ENCODE data around the gene NDST3.
"Not testable (repeated sequence)": the region's sequence is repeated elsewhere in the genome, so short reads cannot be mapped to it uniquely, and the experiment has no call there.

Gene NDST3

GRCh38 chr4:118282692-118283091, 248.4 kb downstream of the NDST3 start:
- Mint-ChIP-seq H3K4me1 (peaks cover 30% of the 10 kb centered on the region), H3K4me3 (no peak overlapping the region), H3K9me3 (no peaks in the 10 kb centered on the region), H3K27ac (ENCODE audit: low read depth) (no peak overlapping the region), H3K27me3 (no peaks in the 10 kb centered on the region), H3K36me3 (ENCODE audit: insufficient read depth) (peaks cover 35% of the 10 kb centered on the region)
- DNase-seq (ENCODE audit: low spot score in 2 of 2) (no peak), ATAC-seq (replicated peaks; ENCODE audit: extremely low read depth, poor library complexity, severe bottlenecking) (no peak)

DNA sequence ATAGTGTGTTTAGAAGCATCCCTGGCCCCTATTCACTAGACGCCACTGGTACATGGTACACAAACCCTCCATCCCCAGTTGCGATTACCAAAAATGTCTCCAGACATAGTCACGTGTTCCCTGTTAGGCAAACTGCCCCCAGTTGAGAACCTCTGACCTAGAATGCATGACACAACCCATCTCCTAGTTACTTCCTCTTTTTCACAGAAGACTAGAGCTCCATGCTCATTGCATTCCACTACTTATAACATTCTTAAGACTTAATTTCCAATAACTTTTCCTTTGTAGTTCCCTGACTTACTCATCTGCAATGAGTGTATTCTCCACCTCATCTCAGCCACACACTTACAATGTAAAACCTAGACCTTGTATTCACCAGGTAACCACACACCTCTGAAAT, 249.9 kb downstream of the NDST3 start:
- Mint-ChIP-seq H3K27me3 (no peaks in the 10 kb centered on the region), H3K9me3 (no peaks in the 10 kb centered on the region), H3K4me3 (no peak overlapping the region), H3K4me1 (peaks cover 16% of the 10 kb centered on the region), H3K36me3 (ENCODE audit: insufficient read depth) (peaks cover 24% of the 10 kb centered on the region), H3K27ac (ENCODE audit: low read depth) (no peak overlapping the region)
- DNase-seq (ENCODE audit: low spot score in 2 of 2) (no peak), ATAC-seq (replicated peaks; ENCODE audit: extremely low read depth, poor library complexity, severe bottlenecking) (no peak)

GRCh38 chr4:118285931-118286330, 251.6 kb downstream of the NDST3 start:
- peaks cover 3% of the 10 kb centered on the region for H3K4me1 Mint-ChIP-seq
- no peaks in the 10 kb centered on the region for H3K27me3 Mint-ChIP-seq
- no peak overlapping the region for H3K4me3 Mint-ChIP-seq
- no peaks in the 10 kb centered on the region for H3K9me3 Mint-ChIP-seq
- H3K36me3 Mint-ChIP-seq (ENCODE audit: insufficient read depth), result peaks cover 15% of the 10 kb centered on the region
- H3K27ac Mint-ChIP-seq (ENCODE audit: low read depth), result no peak overlapping the region
- no peak for DNase-seq (ENCODE audit: low spot score in 2 of 2)
- ATAC-seq (replicated peaks; ENCODE audit: extremely low read depth, poor library complexity, severe bottlenecking), result no peak

DNA sequence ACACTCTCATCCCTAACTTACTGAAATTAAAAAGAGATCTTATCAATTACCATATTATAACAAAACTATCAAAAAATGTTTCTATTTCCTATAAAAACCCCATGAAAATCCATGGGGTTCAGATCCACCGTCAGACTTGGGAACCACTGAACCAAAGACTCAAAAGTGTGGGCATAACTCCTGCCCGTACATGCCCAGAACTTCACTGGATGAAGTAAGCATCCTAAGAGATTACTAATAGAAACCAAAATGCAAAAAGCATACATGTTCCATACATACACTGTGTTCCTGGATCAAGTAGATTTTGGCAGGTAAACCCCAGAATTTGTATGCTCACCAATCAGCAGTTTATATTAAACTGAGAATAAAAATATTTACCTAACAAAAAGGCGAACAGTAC, 252.4 kb downstream of the NDST3 start:
- ATAC-seq (replicated peaks; ENCODE audit: extremely low read depth, poor library complexity, severe bottlenecking), result no peak
- Mint-ChIP-seq H3K27me3 (no peaks in the 10 kb centered on the region), H3K4me3 (no peak overlapping the region), H3K9me3 (no peaks in the 10 kb centered on the region), H3K36me3 (ENCODE audit: insufficient read depth) (peaks cover 8% of the 10 kb centered on the region), H3K4me1 (no peaks in the 10 kb centered on the region), H3K27ac (ENCODE audit: low read depth) (no peak overlapping the region)
- no peak for DNase-seq (ENCODE audit: low spot score in 2 of 2)

- DNase-seq (ENCODE audit: low spot score in 2 of 2) (no peak), ATAC-seq (replicated peaks; ENCODE audit: extremely low read depth, poor library complexity, severe bottlenecking) (no peak)
- Mint-ChIP-seq H3K27me3 (no peaks in the 10 kb centered on the region), H3K27ac (ENCODE audit: low read depth) (no peak overlapping the region), H3K4me1 (no peaks in the 10 kb centered on the region), H3K4me3 (no peak overlapping the region), H3K9me3 (no peaks in the 10 kb centered on the region), H3K36me3 (ENCODE audit: insufficient read depth) (peaks cover 3% of the 10 kb centered on the region)
Measured at GRCh38 chr4:118287711-118288451, 253.6 kb downstream of the NDST3 start.

DNA sequence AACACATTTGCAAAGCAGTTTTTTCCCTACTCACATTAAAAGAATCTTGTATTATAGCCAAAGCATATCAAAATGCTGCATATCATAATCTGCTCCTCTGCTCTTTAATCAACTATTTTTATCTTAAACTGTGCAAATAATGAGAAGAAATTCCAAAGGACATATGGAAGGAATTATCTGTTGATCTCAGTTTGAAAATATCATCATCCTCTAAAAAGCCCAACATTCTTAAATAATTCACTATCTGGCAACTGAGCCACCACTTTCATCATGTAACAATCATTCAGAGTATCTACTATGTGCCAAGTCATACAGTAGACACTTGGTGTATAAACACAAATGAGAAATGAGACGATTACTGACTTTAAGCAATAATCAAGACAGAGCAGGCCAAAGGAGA, 255.5 kb downstream of the NDST3 start:
- Mint-ChIP-seq H3K4me3 (no peak overlapping the region), H3K36me3 (ENCODE audit: insufficient read depth) (no peaks in the 10 kb centered on the region), H3K27me3 (no peaks in the 10 kb centered on the region), H3K9me3 (no peaks in the 10 kb centered on the region), H3K4me1 (no peaks in the 10 kb centered on the region), H3K27ac (ENCODE audit: low read depth) (no peak overlapping the region)
- ATAC-seq (replicated peaks; ENCODE audit: extremely low read depth, poor library complexity, severe bottlenecking), result no peak
- DNase-seq (ENCODE audit: low spot score in 2 of 2), result no peak

GRCh38 chr4:118290951-118291350, 256.7 kb downstream of the NDST3 start:
- Mint-ChIP-seq H3K9me3 (no peaks in the 10 kb centered on the region), H3K36me3 (ENCODE audit: insufficient read depth) (no peaks in the 10 kb centered on the region), H3K4me1 (no peaks in the 10 kb centered on the region), H3K4me3 (no peak overlapping the region), H3K27me3 (no peaks in the 10 kb centered on the region), H3K27ac (ENCODE audit: low read depth) (no peak overlapping the region)
- ATAC-seq (replicated peaks; ENCODE audit: extremely low read depth, poor library complexity, severe bottlenecking) (no peak), DNase-seq (ENCODE audit: low spot score in 2 of 2) (no peak)

- ATAC-seq (replicated peaks; ENCODE audit: extremely low read depth, poor library complexity, severe bottlenecking) (no peak), DNase-seq (ENCODE audit: low spot score in 2 of 2) (no peak)
- no peak overlapping the region for H3K27ac Mint-ChIP-seq (ENCODE audit: low read depth)
- H3K4me3 Mint-ChIP-seq, result no peak overlapping the region
- H3K4me1 Mint-ChIP-seq, result no peaks in the 10 kb centered on the region
- H3K9me3 Mint-ChIP-seq, result no peaks in the 10 kb centered on the region
- H3K36me3 Mint-ChIP-seq (ENCODE audit: insufficient read depth), result no peaks in the 10 kb centered on the region
- no peaks in the 10 kb centered on the region for H3K27me3 Mint-ChIP-seq
Measured at GRCh38 chr4:118296729-118297128, 262.4 kb downstream of the NDST3 start.

DNA sequence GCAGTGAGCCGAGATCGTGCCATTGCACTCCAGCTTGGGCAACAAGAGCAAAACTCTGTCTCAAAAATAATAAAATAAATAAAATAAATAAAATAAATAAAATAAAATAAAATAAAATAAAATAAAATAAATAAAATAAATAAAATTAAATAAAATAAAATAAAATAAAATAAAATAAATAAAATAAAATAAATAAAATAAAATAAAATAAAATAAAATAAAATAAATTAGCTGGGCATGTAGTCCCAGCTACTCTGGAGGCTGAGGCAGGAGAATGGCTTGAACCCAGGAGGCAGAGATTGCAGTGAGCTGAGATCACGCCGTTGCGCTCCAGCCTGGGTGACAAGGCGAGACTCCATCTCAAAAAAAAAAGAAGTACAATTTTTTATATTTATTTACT, 265.3 kb downstream of the NDST3 start:
- H3K27me3 Mint-ChIP-seq, result peaks cover 20% of the 10 kb centered on the region
- not testable (repeated sequence) for H3K4me3 Mint-ChIP-seq; H3K4me1 Mint-ChIP-seq; DNase-seq (ENCODE audit: low spot score in 2 of 2); H3K27ac Mint-ChIP-seq (ENCODE audit: low read depth); H3K9me3 Mint-ChIP-seq; H3K36me3 Mint-ChIP-seq (ENCODE audit: insufficient read depth); ATAC-seq (replicated peaks; ENCODE audit: extremely low read depth, poor library complexity, severe bottlenecking)

GRCh38 chr4:118307643-118308042, 273.4 kb downstream of the NDST3 start:
- DNase-seq (ENCODE audit: low spot score in 2 of 2) (no peak), ATAC-seq (replicated peaks; ENCODE audit: extremely low read depth, poor library complexity, severe bottlenecking) (no peak)
- Mint-ChIP-seq H3K4me1 (no peaks in the 10 kb centered on the region), H3K27me3 (peaks cover 52% of the 10 kb centered on the region), H3K4me3 (no peak overlapping the region), H3K27ac (ENCODE audit: low read depth) (no peak overlapping the region), H3K9me3 (no peaks in the 10 kb centered on the region), H3K36me3 (ENCODE audit: insufficient read depth) (peaks cover 4% of the 10 kb centered on the region)
